PC-3 (cell line): ENCODE measurements around the gene ITLN1. TPM values are rescaled to one million over a fixed set of nuclear protein-coding genes. Genes with fewer than 3 reads are reported as not detected.
"Not testable (repeated sequence)": the region's sequence is repeated elsewhere in the genome, so short reads cannot be mapped to it uniquely, and the experiment has no call there.

Experiments
- ATAC-seq: fragments of 200-7000 bp; cut with Tn5 transposase; 2 replicates; pipeline ENCODE4 v1.9.1; 2020; ENCODE audit warnings: mild to moderate bottlenecking, moderate library complexity
- BruUV-seq: library from RNA; stranded (reverse); fragments of 400-500 nt; replicated peaks from 2 replicates; lab custom pipeline; 2021; lab: Mats Ljungman, UMichigan
- CTCF ChIA-PET: fragments of 300-600 bp; sonication (Branson Sonifier 250); formaldehyde crosslinking; loops from one replicate; lab custom pipeline; 2022; ENCODE audit warnings: antibody characterized with exemption; lab: Charles Lee
- POLR2A ChIA-PET: fragments of 300-600 bp; sonication (Branson Sonifier 250); formaldehyde crosslinking; loops from one replicate; lab custom pipeline; 2022; ENCODE audit warnings: antibody characterized with exemption; ENCODE audit not compliant: unreplicated experiment; lab: Charles Lee
- DNase-seq: peaks from one replicate; pipeline ENCODE4 v3.0.0-alpha.2; 2015
- H2AFZ ChIP-seq: fragments of 300-600 bp; sonication (generic); 2 replicates; pipeline ENCODE4 v1.6.0; 2016; ENCODE audit warnings: antibody characterized with exemption, low read length
- H3F3A ChIP-seq: fragments of 300-600 bp; sonication (generic); one replicate; pipeline ENCODE4 v1.6.0; 2017; ENCODE audit warnings: antibody characterized with exemption, low read length, control low read depth, mild to moderate bottlenecking; ENCODE audit not compliant: unreplicated experiment
- H3K27ac ChIP-seq: fragments of 300-600 bp; sonication (generic); 2 replicates; pipeline ENCODE4 v1.5.1; 2016; ENCODE audit warnings: mild to moderate bottlenecking, low read length
- H3K27me3 ChIP-seq: fragments of 300-600 bp; sonication (generic); 2 replicates; pipeline ENCODE4 v1.6.1; 2016; ENCODE audit warnings: low read length, mixed read lengths
- H3K36me3 ChIP-seq: fragments of 300-600 bp; sonication (generic); 2 replicates; pipeline ENCODE4 v1.6.1; 2016; ENCODE audit warnings: low read depth, mixed run types, low read length, mixed read lengths
- H3K4me1 ChIP-seq: fragments of 300-600 bp; sonication (generic); 2 replicates; pipeline ENCODE4 v1.5.1; 2016; ENCODE audit warnings: low read length; ENCODE audit not compliant: insufficient read depth
- H3K4me2 ChIP-seq: fragments of 300-600 bp; sonication (generic); 2 replicates; pipeline ENCODE4 v1.6.0; 2016; ENCODE audit warnings: low read length
- H3K4me3 ChIP-seq: fragments of 300-600 bp; sonication (generic); 2 replicates; pipeline ENCODE4 v1.5.1; 2016; ENCODE audit warnings: mild to moderate bottlenecking, low read length, mixed read lengths
- H3K79me2 ChIP-seq: fragments of 300-600 bp; sonication (generic); 2 replicates; pipeline ENCODE4 v1.6.1; 2017; ENCODE audit warnings: low read length, mixed read lengths
- H3K9ac ChIP-seq: fragments of 300-600 bp; sonication (generic); 2 replicates; pipeline ENCODE4 v1.6.0; 2016; ENCODE audit warnings: mild to moderate bottlenecking, low read length
- H3K9me2 ChIP-seq: fragments of 300-600 bp; sonication (generic); replicated peaks from 2 replicates; pipeline ENCODE4 v1.6.1; 2016; ENCODE audit warnings: mixed run types, low read length, mixed read lengths
- H3K9me3 ChIP-seq: fragments of 300-600 bp; sonication (generic); 2 replicates; pipeline ENCODE4 v1.6.1; 2016; ENCODE audit warnings: low read length, mixed read lengths
- H4K20me1 ChIP-seq: fragments of 300-600 bp; sonication (generic); 2 replicates; pipeline ENCODE4 v1.6.1; 2016; ENCODE audit warnings: low read length, mixed read lengths
- CTCF ChIP-seq: fragments of 300-600 bp; sonication (generic); conservative IDR thresholded peaks from 2 replicates; pipeline ENCODE4 v1.5.1; 2017; ENCODE audit warnings: antibody characterized with exemption, low read depth, mild to moderate bottlenecking, low read length
- EZH2 ChIP-seq: fragments of 300-600 bp; sonication (generic); IDR thresholded peaks from one replicate; pipeline ENCODE4 v1.6.1; 2017; ENCODE audit warnings: antibody characterized with exemption, mild to moderate bottlenecking, low read length; ENCODE audit not compliant: unreplicated experiment
- EZH2phosphoT487 ChIP-seq: fragments of 300-600 bp; sonication (generic); IDR thresholded peaks from 2 replicates; pipeline ENCODE4 v1.6.1; 2018; ENCODE audit warnings: mild to moderate bottlenecking, antibody characterized with exemption, low read length, borderline replicate concordance
- intact Hi-C: fragments of 100-400 bp; cut with micrococcal nuclease; formaldehyde crosslinking; loops from 2 replicates; pipeline ENCODE4 v1.9.0; 2023
- total RNA-seq: library from RNA; depleted of rRNA; stranded (reverse); fragments of >200 nt; gene quantifications from 2 replicates; pipeline ENCODE4 v1.2.3, GENCODE V29; 2014

The ITLN1 gene
- total RNA-seq, 1 experiment from 2014 or later, result not detected

- Histone ChIP-seq H3K4me2 (no peak overlapping the region), H3F3A (no peaks in the 10 kb centered on the region), H3K9me2 (no peaks in the 10 kb centered on the region), H3K27ac (no peak overlapping the region), H3K36me3 (no peaks in the 10 kb centered on the region), H3K4me1 (no peaks in the 10 kb centered on the region), H3K4me3 (no peak overlapping the region), H3K9me3 (no peaks in the 10 kb centered on the region), H2AFZ (no peak overlapping the region), H3K79me2 (no peaks in the 10 kb centered on the region), H3K27me3 (peaks cover 17% of the 10 kb centered on the region), H4K20me1 (no peaks in the 10 kb centered on the region), H3K9ac (no peak overlapping the region)
- POLR2A ChIA-PET, result no interaction called here
- no peak; the same call in 1 of the 2 replicates for ATAC-seq
- DNase-seq, result no peak
- no TSS peak for BruUV-seq
- TF ChIP-seq EZH2phosphoT487 (no peak), CTCF (no peak), EZH2 (no peak)
- intact Hi-C loops, result no loop called here
- CTCF ChIA-PET, result no interaction called here
Observed at GRCh38 chr1:160904783-160905616, 20.0 kb upstream of the ITLN1 start.

- DNase-seq, H3K4me1 ChIP-seq, H3K79me2 ChIP-seq, H3K9ac ChIP-seq, H3F3A ChIP-seq, H3K9me3 ChIP-seq, H3K27ac ChIP-seq, BruUV-seq, H3K4me2 ChIP-seq, intact Hi-C loops, POLR2A ChIA-PET, H4K20me1 ChIP-seq, ATAC-seq, H3K4me3 ChIP-seq, CTCF ChIA-PET, H3K36me3 ChIP-seq, H3K9me2 ChIP-seq, H2AFZ ChIP-seq: not testable (repeated sequence)
- peaks cover 17% of the 10 kb centered on the region for H3K27me3 ChIP-seq
Observed at GRCh38 chr1:160902251-160902650, 17.3 kb upstream of the ITLN1 start.

GRCh38 chr1:160901768-160902167 lies 16.8 kb upstream of the ITLN1 start:
- H3K36me3 ChIP-seq, result no peaks in the 10 kb centered on the region
- DNase-seq (no peak), ATAC-seq (no peak)
- no peaks in the 10 kb centered on the region for H3K9me3 ChIP-seq
- no peaks in the 10 kb centered on the region for H3K79me2 ChIP-seq
- H3K9ac ChIP-seq, result no peak overlapping the region
- intact Hi-C loops, result no loop called here
- H3K9me2 ChIP-seq, result no peaks in the 10 kb centered on the region
- H3K27ac ChIP-seq, result no peak overlapping the region
- H3K4me3 ChIP-seq, result no peak overlapping the region
- peaks cover 17% of the 10 kb centered on the region for H3K27me3 ChIP-seq
- no peak for TF ChIP-seq EZH2phosphoT487
- TF ChIP-seq EZH2, result no peak
- no peak for TF ChIP-seq CTCF
- POLR2A ChIA-PET, result no interaction called here
- H3K4me1 ChIP-seq, result no peaks in the 10 kb centered on the region
- H3K4me2 ChIP-seq, result no peak overlapping the region
- no peak overlapping the region for H2AFZ ChIP-seq
- no TSS peak for BruUV-seq
- H3F3A ChIP-seq, result no peaks in the 10 kb centered on the region
- H4K20me1 ChIP-seq, result no peaks in the 10 kb centered on the region
- CTCF ChIA-PET, result no interaction called here

- H3F3A ChIP-seq, DNase-seq, ATAC-seq, POLR2A ChIA-PET, H3K4me3 ChIP-seq, intact Hi-C loops, H2AFZ ChIP-seq, H3K4me1 ChIP-seq, H3K27ac ChIP-seq, H4K20me1 ChIP-seq, H3K4me2 ChIP-seq, H3K9ac ChIP-seq, BruUV-seq, H3K36me3 ChIP-seq, H3K9me2 ChIP-seq, CTCF ChIA-PET, H3K79me2 ChIP-seq, H3K9me3 ChIP-seq: not testable (repeated sequence)
- H3K27me3 ChIP-seq, result peaks cover 17% of the 10 kb centered on the region
Observed at GRCh38 chr1:160900683-160901082, 15.7 kb upstream of the ITLN1 start.
